GM12878 (cell line): ENCODE results near the gene CBFA2T3.

ENCODE experiments used
- BMI1 ChIP-seq: fragments of 450-650 bp; IDR thresholded peaks from 2 replicates; pipeline ENCODE4 v1.6.1; 2016; ENCODE audit warnings: mild to moderate bottlenecking, moderate library complexity, borderline replicate concordance
- ESRRA ChIP-seq: IDR thresholded peaks from 2 replicates; pipeline ENCODE4 v1.6.1; 2012; ENCODE audit warnings: mild to moderate bottlenecking, low read length, improper control_type of control experiment
- FOXM1 ChIP-seq: IDR thresholded peaks from 2 replicates; pipeline ENCODE4 v1.6.1; 2012; ENCODE audit warnings: low read depth, mild to moderate bottlenecking, inconsistent platforms, low read length, moderate library complexity
- JUND ChIP-seq: IDR thresholded peaks from 2 replicates; pipeline ENCODE4 v1.6.1; 2012; ENCODE audit warnings: low read depth, mild to moderate bottlenecking, low read length, improper control_type of control experiment, moderate library complexity
- SMAD1 ChIP-seq: fragments of 450-650 bp; IDR thresholded peaks from 2 replicates; pipeline ENCODE4 v1.6.1; 2018; ENCODE audit warnings: mild to moderate bottlenecking, low read depth; ENCODE audit not compliant: partially characterized antibody

- TF ChIP-seq ESRRA, result no peak
- no peak for TF ChIP-seq BMI1
- no peak for TF ChIP-seq JUND
- TF ChIP-seq FOXM1, result no peak
- TF ChIP-seq SMAD1, result no peak
Measured at GRCh38 chr16:88972349-88972748, 4.7 kb downstream of the CBFA2T3 start.
